ENCODE data around the gene CACNG4.

Gene CACNG4

GRCh38 chr17:66920950-66921349, 43.6 kb upstream of the CACNG4 start:
- no peaks in the 10 kb centered on the region for H3K36me3 ChIP-seq
- peak; percentile 67 for DNase-seq
- TF ChIP-seq CTCF (IDR thresholded peaks at IDR 0.05; ENCODE audit: low read depth, low read length): no peak

GRCh38 chr17:66923886-66924285, 40.6 kb upstream of the CACNG4 start:
- Histone ChIP-seq H3K27me3 (no peaks in the 10 kb centered on the region), H3K4me1 (no peaks in the 10 kb centered on the region), H3K4me3 (ENCODE audit: low read depth, low read length) (no peak overlapping the region), H3K36me3 (no peaks in the 10 kb centered on the region), H3K9me3 (no peaks in the 10 kb centered on the region)
- no peak for DNase-seq
- no peak for TF ChIP-seq CTCF (IDR thresholded peaks at IDR 0.05; ENCODE audit: low read depth, low read length)

More at GRCh38 chr17:66920950-66921349, 43.6 kb upstream of the CACNG4 start:
- no peaks in the 10 kb centered on the region for H3K4me1 ChIP-seq
- H3K4me3 ChIP-seq (ENCODE audit: low read depth, low read length): no peak overlapping the region
- no peaks in the 10 kb centered on the region for H3K9me3 ChIP-seq
- no peaks in the 10 kb centered on the region for H3K27me3 ChIP-seq

GRCh38 chr17:66925811-66926500, 38.6 kb upstream of the CACNG4 start:
- H3K36me3 ChIP-seq: no peaks in the 10 kb centered on the region
- no peaks in the 10 kb centered on the region for H3K9me3 ChIP-seq
- no peak for DNase-seq
- H3K4me1 ChIP-seq: no peaks in the 10 kb centered on the region
- no peaks in the 10 kb centered on the region for H3K27me3 ChIP-seq
- H3K4me3 ChIP-seq (ENCODE audit: low read depth, low read length): no peak overlapping the region
- no peak for TF ChIP-seq CTCF (IDR thresholded peaks at IDR 0.05; ENCODE audit: low read depth, low read length)

- H3K36me3 ChIP-seq: no peaks in the 10 kb centered on the region
- no peak overlapping the region for H3K4me3 ChIP-seq (ENCODE audit: low read depth, low read length)
- no peak for TF ChIP-seq CTCF (IDR thresholded peaks at IDR 0.05; ENCODE audit: low read depth, low read length)
- no peaks in the 10 kb centered on the region for H3K27me3 ChIP-seq
- peaks cover 21% of the 10 kb centered on the region for H3K4me1 ChIP-seq
- H3K9me3 ChIP-seq: no peaks in the 10 kb centered on the region; the same call in 1 of the 2 replicates
- DNase-seq: no peak
Observed at GRCh38 chr17:66928949-66929348, 35.6 kb upstream of the CACNG4 start.

- TF ChIP-seq CTCF (IDR thresholded peaks at IDR 0.05; ENCODE audit: low read depth, low read length): no peak
- no peaks in the 10 kb centered on the region for H3K36me3 ChIP-seq
Observed at GRCh38 chr17:66929591-66929990, 34.9 kb upstream of the CACNG4 start.

GRCh38 chr17:66930933-66931332, 33.6 kb upstream of the CACNG4 start:
- no peaks in the 10 kb centered on the region for H3K36me3 ChIP-seq
- TF ChIP-seq CTCF (IDR thresholded peaks at IDR 0.05; ENCODE audit: low read depth, low read length): no peak
- no peaks in the 10 kb centered on the region; the same call in 1 of the 2 replicates for H3K9me3 ChIP-seq

More at GRCh38 chr17:66929591-66929990, 34.9 kb upstream of the CACNG4 start:
- no peaks in the 10 kb centered on the region for H3K27me3 ChIP-seq
- peaks cover 21% of the 10 kb centered on the region for H3K4me1 ChIP-seq
- no peak overlapping the region for H3K4me3 ChIP-seq (ENCODE audit: low read depth, low read length)
- no peak for DNase-seq
- no peaks in the 10 kb centered on the region; the same call in 1 of the 2 replicates for H3K9me3 ChIP-seq

More at GRCh38 chr17:66930933-66931332, 33.6 kb upstream of the CACNG4 start:
- no peak overlapping the region for H3K4me3 ChIP-seq (ENCODE audit: low read depth, low read length)
- no peaks in the 10 kb centered on the region for H3K27me3 ChIP-seq
- peaks cover 21% of the 10 kb centered on the region for H3K4me1 ChIP-seq
- no peak for DNase-seq

Data from BE2C (cell line).